ENCODE results near the gene SNTB2. TPM values are rescaled to one million over a fixed set of nuclear protein-coding genes. Genes with fewer than 3 reads are reported as not detected.

The SNTB2 gene
- total and polyA plus RNA-seq, 7 donors, result 2.7 to 19.4 (median 12.6) TPM

GRCh38 chr16:69306031-69306430 is 119.1 kb downstream of the SNTB2 start:
- no peak for ATAC-seq
- DNase-seq, result no peak
- TF ChIP-seq, protein P1, sequence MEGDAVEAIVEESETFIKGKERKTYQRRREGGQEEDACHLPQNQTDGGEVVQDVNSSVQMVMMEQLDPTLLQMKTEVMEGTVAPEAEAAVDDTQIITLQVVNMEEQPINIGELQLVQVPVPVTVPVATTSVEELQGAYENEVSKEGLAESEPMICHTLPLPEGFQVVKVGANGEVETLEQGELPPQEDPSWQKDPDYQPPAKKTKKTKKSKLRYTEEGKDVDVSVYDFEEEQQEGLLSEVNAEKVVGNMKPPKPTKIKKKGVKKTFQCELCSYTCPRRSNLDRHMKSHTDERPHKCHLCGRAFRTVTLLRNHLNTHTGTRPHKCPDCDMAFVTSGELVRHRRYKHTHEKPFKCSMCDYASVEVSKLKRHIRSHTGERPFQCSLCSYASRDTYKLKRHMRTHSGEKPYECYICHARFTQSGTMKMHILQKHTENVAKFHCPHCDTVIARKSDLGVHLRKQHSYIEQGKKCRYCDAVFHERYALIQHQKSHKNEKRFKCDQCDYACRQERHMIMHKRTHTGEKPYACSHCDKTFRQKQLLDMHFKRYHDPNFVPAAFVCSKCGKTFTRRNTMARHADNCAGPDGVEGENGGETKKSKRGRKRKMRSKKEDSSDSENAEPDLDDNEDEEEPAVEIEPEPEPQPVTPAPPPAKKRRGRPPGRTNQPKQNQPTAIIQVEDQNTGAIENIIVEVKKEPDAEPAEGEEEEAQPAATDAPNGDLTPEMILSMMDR (IDR thresholded peaks at IDR 0.05), result no peak
- WGBS, 3 donors, result 67 to 78% (median 69%) methylated on average over 1 of the region's 1 CpG
- Histone ChIP-seq H3K27me3 (ENCODE audit: insufficient read depth in 3 of 3, low read length in 2 of 3) (no peaks in the 10 kb centered on the region), H3K36me3 (ENCODE audit: insufficient read depth in 1 of 2, low read depth in 1 of 2) (peaks cover 0 to 17% of the 10 kb centered on the region in 2 donors), H3K9me3 (no peaks in the 10 kb centered on the region), H3K27ac (no peak overlapping the region), H3K4me3 (no peak overlapping the region), H3K4me1 (no peaks in the 10 kb centered on the region)
- intact Hi-C loops (cut with DNase I), result no loop called here

DNA sequence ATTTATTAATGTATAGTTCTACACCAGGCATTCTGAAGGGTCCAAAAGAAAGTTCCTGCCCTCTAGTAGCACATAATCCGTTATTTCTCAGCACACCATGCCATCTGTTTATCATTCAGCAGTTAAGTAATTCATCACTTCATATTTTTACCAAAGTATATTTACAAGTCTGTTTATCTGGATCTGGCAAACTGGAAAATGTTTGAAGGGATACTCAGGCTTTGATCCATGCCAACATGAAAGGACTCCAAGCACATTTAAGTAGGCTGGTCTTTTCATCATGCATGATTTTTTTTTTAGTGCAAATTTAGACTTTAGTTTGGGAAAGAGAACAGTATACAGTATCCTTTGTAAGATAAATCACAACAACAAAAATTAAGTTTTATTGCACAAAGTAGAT is 120.1 kb downstream of the SNTB2 start:
- H3K27me3 ChIP-seq (ENCODE audit: insufficient read depth in 3 of 3, low read length in 2 of 3), result no peaks in the 10 kb centered on the region
- H3K4me3 ChIP-seq, result no peak overlapping the region
- DNase-seq, result no peak
- TF ChIP-seq, protein P1 (IDR thresholded peaks at IDR 0.05), result no peak
- intact Hi-C loops (cut with DNase I), result no loop called here
- H3K36me3 ChIP-seq (ENCODE audit: insufficient read depth in 1 of 2, low read depth in 1 of 2), result peaks cover 0 to 11% of the 10 kb centered on the region in 2 donors
- H3K4me1 ChIP-seq, result peaks cover 3% of the 10 kb centered on the region
- H3K9me3 ChIP-seq, result no peaks in the 10 kb centered on the region
- ATAC-seq, result no peak
- no peak overlapping the region for H3K27ac ChIP-seq
- WGBS, 3 donors, result 76 to 84% (median 77%) methylated on average over 1 of the region's 1 CpG

- Histone ChIP-seq H3K9me3 (no peaks in the 10 kb centered on the region), H3K36me3 (ENCODE audit: insufficient read depth in 1 of 2, low read depth in 1 of 2) (peaks cover 0 to 11% of the 10 kb centered on the region in 2 donors), H3K4me1 (peaks cover 11% of the 10 kb centered on the region), H3K27ac (no peak overlapping the region), H3K4me3 (no peak overlapping the region), H3K27me3 (ENCODE audit: insufficient read depth in 3 of 3, low read length in 2 of 3) (no peaks in the 10 kb centered on the region)
- TF ChIP-seq, protein P1 (IDR thresholded peaks at IDR 0.05), result no peak
- no peak for DNase-seq
- no peak for ATAC-seq
- intact Hi-C loops (cut with DNase I), result no loop called here
- 89 to 100% (median 92%) methylated on average over 2 of the region's 2 CpGs for WGBS, 3 donors
Measured at GRCh38 chr16:69307856-69308255, 120.9 kb downstream of the SNTB2 start.

- H3K27me3 ChIP-seq (ENCODE audit: insufficient read depth in 3 of 3, low read length in 2 of 3), result no peaks in the 10 kb centered on the region
- intact Hi-C loops (cut with DNase I), result no loop called here
- no peaks in the 10 kb centered on the region for H3K9me3 ChIP-seq
- 40 to 50% (median 48%) methylated on average over 12 of the region's 12 CpGs for WGBS, 3 donors
- ATAC-seq, result no peak
- DNase-seq, result no peak
- H3K4me3 ChIP-seq, result no peak overlapping the region
- peaks cover 1 to 14% of the 10 kb centered on the region in 2 donors for H3K36me3 ChIP-seq (ENCODE audit: insufficient read depth in 1 of 2, low read depth in 1 of 2)
- no peak overlapping the region for H3K27ac ChIP-seq
- peaks cover 12% of the 10 kb centered on the region for H3K4me1 ChIP-seq
- TF ChIP-seq, protein P1 (IDR thresholded peaks at IDR 0.05), result no peak
Measured at GRCh38 chr16:69309316-69309715, 122.4 kb downstream of the SNTB2 start.

All from psoas muscle (tissue), 8 donors.